Liver (tissue), 9 donors: ENCODE measurements around the gene ARPC3. TPM values are rescaled to one million over a fixed set of nuclear protein-coding genes. Genes with fewer than 3 reads are reported as not detected.
"Not testable (repeated sequence)": the region's sequence is repeated elsewhere in the genome, so short reads cannot be mapped to it uniquely, and the experiment has no call there.

Experiments
- DNase-seq: peaks from one replicate; pipeline ENCODE4 v3.0.0-alpha.2; 2017; ENCODE audit warnings: low spot score
- H3K27ac ChIP-seq, 2 donors: one replicate each; pipeline ENCODE4 v1.7.0; 2013; ENCODE audit warnings: inconsistent platforms in 2 of 2, low read length in 2 of 2, control low read depth in 1 of 2, low read depth in 1 of 2, mild to moderate bottlenecking in 1 of 2
- H3K27me3 ChIP-seq, 4 donors: one replicate each; pipeline versions ENCODE4 v1.6.1 to v1.7.0; 2013; ENCODE audit warnings: low read length in 3 of 4, inconsistent platforms in 1 of 4, mild to moderate bottlenecking in 1 of 4, moderate library complexity in 1 of 4; ENCODE audit not compliant: control insufficient read depth in 4 of 4, insufficient read depth in 4 of 4
- H3K36me3 ChIP-seq, 4 donors: one replicate each; pipeline versions ENCODE4 v1.6.1 to v1.7.0; 2013; ENCODE audit warnings: low read length in 3 of 4, mild to moderate bottlenecking in 3 of 4, low read depth in 1 of 4, moderate library complexity in 1 of 4; ENCODE audit not compliant: control insufficient read depth in 4 of 4, insufficient read depth in 3 of 4
- H3K4me1 ChIP-seq, 4 donors: one replicate each; pipeline versions ENCODE4 v1.6.1 to v1.7.0; 2013; ENCODE audit warnings: low read length in 3 of 4, mild to moderate bottlenecking in 3 of 4, moderate library complexity in 1 of 4; ENCODE audit not compliant: control insufficient read depth in 4 of 4, insufficient read depth in 4 of 4
- H3K4me3 ChIP-seq, 3 donors: one replicate each; pipeline versions ENCODE4 v1.6.1 to v1.7.0; 2013; ENCODE audit warnings: low read length in 3 of 3, control low read depth in 1 of 3, low read depth in 1 of 3, mild to moderate bottlenecking in 1 of 3
- H3K9ac ChIP-seq, 2 donors: one replicate each; pipeline ENCODE4 v1.7.0; 2013; ENCODE audit warnings: low read length in 2 of 2, mild to moderate bottlenecking in 2 of 2, moderate library complexity in 2 of 2, control low read depth in 1 of 2, low read depth in 1 of 2
- H3K9me3 ChIP-seq, 4 donors: one replicate each; pipeline versions ENCODE4 v1.6.1 to v1.7.0; 2013; ENCODE audit warnings: low read length in 3 of 4; ENCODE audit not compliant: control insufficient read depth in 4 of 4
- ATF3 ChIP-seq: IDR thresholded peaks from 2 replicates; pipeline ENCODE4 v1.6.1; 2016; ENCODE audit warnings: antibody characterized with exemption
- EGR1 ChIP-seq, 2 donors: IDR thresholded peaks; 2 replicates each; pipeline ENCODE4 v1.6.1; 2016 to 2018; ENCODE audit warnings: antibody characterized with exemption in 2 of 2, low read depth in 2 of 2
- FOXA1 ChIP-seq: IDR thresholded peaks from 2 replicates; pipeline ENCODE4 v1.6.1; 2016; ENCODE audit warnings: antibody characterized with exemption
- FOXA2 ChIP-seq: IDR thresholded peaks from 2 replicates; pipeline ENCODE4 v1.6.1; 2016; ENCODE audit warnings: antibody characterized with exemption
- GABPA ChIP-seq, 2 donors: IDR thresholded peaks in 1 of 2; conservative IDR thresholded peaks in 1 of 2; 2 replicates each; pipeline ENCODE4 v1.6.1; 2016; ENCODE audit warnings: antibody characterized with exemption in 2 of 2, mild to moderate bottlenecking in 1 of 2, moderate library complexity in 1 of 2
- HNF4A ChIP-seq, 2 donors: conservative IDR thresholded peaks; 2 replicates each; pipeline ENCODE4 v1.6.1; 2016; ENCODE audit warnings: antibody characterized with exemption in 2 of 2, mild to moderate bottlenecking in 2 of 2
- HNF4G ChIP-seq: IDR thresholded peaks from 2 replicates; pipeline ENCODE4 v1.6.1; 2016; ENCODE audit warnings: antibody characterized with exemption
- JUND ChIP-seq, 2 donors: IDR thresholded peaks; 2 replicates each; pipeline ENCODE4 v1.6.1; 2016; ENCODE audit warnings: antibody characterized with exemption in 2 of 2
- NR2F2 ChIP-seq: IDR thresholded peaks from 2 replicates; pipeline ENCODE4 v1.6.1; 2016; ENCODE audit warnings: antibody characterized with exemption
- RAD21 ChIP-seq, 2 donors: IDR thresholded peaks; 2 replicates each; pipeline ENCODE4 v1.6.1; 2016; ENCODE audit warnings: antibody characterized with exemption in 2 of 2, mild to moderate bottlenecking in 2 of 2
- REST ChIP-seq: IDR thresholded peaks from 2 replicates; pipeline ENCODE4 v1.6.1; 2016; ENCODE audit warnings: antibody characterized with exemption, mild to moderate bottlenecking
- RXRA ChIP-seq, 2 donors: IDR thresholded peaks; 2 replicates each; pipeline ENCODE4 v1.6.1; 2017 to 2018; ENCODE audit warnings: antibody characterized with exemption in 2 of 2, mild to moderate bottlenecking in 1 of 2
- SP1 ChIP-seq: IDR thresholded peaks from 2 replicates; pipeline ENCODE4 v1.6.1; 2018; ENCODE audit warnings: antibody characterized with exemption, mild to moderate bottlenecking
- TAF1 ChIP-seq: conservative IDR thresholded peaks from 2 replicates; pipeline ENCODE4 v1.6.1; 2016; ENCODE audit warnings: antibody characterized with exemption, mild to moderate bottlenecking
- YY1 ChIP-seq: IDR thresholded peaks from 2 replicates; pipeline ENCODE4 v1.6.1; 2016; ENCODE audit warnings: antibody characterized with exemption, mild to moderate bottlenecking
- WGBS: extraction: QIAGEN DNeasy Blood & Tissue Kit; methylation state at CpG from one replicate; pipeline ENCODE4 v1.1.7; 2013; 5-methylcytosine and 5-hydroxymethylcytosine counted together
- polyA plus RNA-seq, 2 donors: library from polyadenylated mRNA; stranded (reverse) in 1 of 2; unstranded in 1 of 2; fragments of 200-250 nt in 1 of 2; fragments of >200 nt in 1 of 2; fragmentation: Nextera tagmentation in 1 of 2; extraction: Ambion mirVana in 1 of 2; gene quantifications; one replicate each; pipeline versions ENCODE4 v1.2.1 to v1.2.3, GENCODE V29; 2013 to 2015
- total RNA-seq, 2 donors: library from RNA; depleted of rRNA; stranded (reverse); fragments of >200 nt; gene quantifications; one replicate each; pipeline ENCODE4 v1.2.3, GENCODE V29; 2014
- TF ChIP-seq, protein P1 (sequence below): fragments of 150-350 bp; IDR thresholded peaks from 2 replicates; pipeline ENCODE4 v1.5.1; 2017; ENCODE audit warnings: improper control_type of control experiment, low read depth, low read length; ENCODE audit not compliant: missing input control
- donor health status: healthy.
- donor health status: healthy.
- donor health status: healthy.
- donor health status: healthy.
- donor health status: healthy.

The ARPC3 gene
- total and polyA plus RNA-seq, 4 donors = 86.2 to 140 (median 115) TPM

GRCh38 chr12:110467847-110468213, 17.7 kb upstream of the ARPC3 start:
- H3K4me1 ChIP-seq = peaks cover 0 to 27% (median 21%) of the 10 kb centered on the region in 4 donors
- no peak for DNase-seq
- TF ChIP-seq EGR1 (IDR thresholded peaks at IDR 0.05; ENCODE audit: low read depth in 2 of 2) (no peak), NR2F2 (no peak), ATF3 (no peak)
- TF ChIP-seq, protein P1, sequence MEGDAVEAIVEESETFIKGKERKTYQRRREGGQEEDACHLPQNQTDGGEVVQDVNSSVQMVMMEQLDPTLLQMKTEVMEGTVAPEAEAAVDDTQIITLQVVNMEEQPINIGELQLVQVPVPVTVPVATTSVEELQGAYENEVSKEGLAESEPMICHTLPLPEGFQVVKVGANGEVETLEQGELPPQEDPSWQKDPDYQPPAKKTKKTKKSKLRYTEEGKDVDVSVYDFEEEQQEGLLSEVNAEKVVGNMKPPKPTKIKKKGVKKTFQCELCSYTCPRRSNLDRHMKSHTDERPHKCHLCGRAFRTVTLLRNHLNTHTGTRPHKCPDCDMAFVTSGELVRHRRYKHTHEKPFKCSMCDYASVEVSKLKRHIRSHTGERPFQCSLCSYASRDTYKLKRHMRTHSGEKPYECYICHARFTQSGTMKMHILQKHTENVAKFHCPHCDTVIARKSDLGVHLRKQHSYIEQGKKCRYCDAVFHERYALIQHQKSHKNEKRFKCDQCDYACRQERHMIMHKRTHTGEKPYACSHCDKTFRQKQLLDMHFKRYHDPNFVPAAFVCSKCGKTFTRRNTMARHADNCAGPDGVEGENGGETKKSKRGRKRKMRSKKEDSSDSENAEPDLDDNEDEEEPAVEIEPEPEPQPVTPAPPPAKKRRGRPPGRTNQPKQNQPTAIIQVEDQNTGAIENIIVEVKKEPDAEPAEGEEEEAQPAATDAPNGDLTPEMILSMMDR = no peak
- peaks cover 0 to 7% (median 6%) of the 10 kb centered on the region in 4 donors for H3K36me3 ChIP-seq
- no peaks in the 10 kb centered on the region for H3K9me3 ChIP-seq
- under 1% methylated on average over 15 of the region's 15 CpGs for WGBS
- H3K27me3 ChIP-seq = no peaks in the 10 kb centered on the region
- H3K4me3 ChIP-seq = peak overlapping the region; percentile 71 to 99 (median 90)
- H3K27ac ChIP-seq = peak overlapping the region; percentile 79 to 95
- H3K9ac ChIP-seq = peak overlapping the region; percentile 77 to 93

DNA sequence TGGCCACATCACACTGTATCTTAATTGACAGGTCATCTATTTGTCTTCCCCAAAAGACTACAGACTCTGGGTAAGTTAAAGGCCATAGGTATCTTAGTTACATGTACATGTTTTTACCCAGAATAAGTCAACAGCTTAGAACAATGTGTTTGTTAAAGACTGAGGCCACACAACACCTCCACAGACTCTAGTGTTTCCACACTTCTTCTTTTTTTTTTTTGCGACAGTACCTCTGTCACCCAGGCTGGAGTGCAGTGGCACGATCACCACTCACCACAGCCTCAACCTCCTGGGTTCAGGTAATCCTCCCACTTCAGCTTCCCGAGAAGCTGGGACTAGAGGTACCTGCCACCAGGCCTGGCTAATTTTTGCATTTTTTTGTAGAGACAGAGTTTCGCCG, 16.7 kb upstream of the ARPC3 start:
- H3K4me3 ChIP-seq = no peak overlapping the region
- 68% methylated on average over 5 of the region's 5 CpGs for WGBS
- peaks cover 0 to 27% (median 21%) of the 10 kb centered on the region in 4 donors for H3K4me1 ChIP-seq
- H3K9ac ChIP-seq = no peak overlapping the region
- no peaks in the 10 kb centered on the region for H3K27me3 ChIP-seq
- DNase-seq = no peak
- no peaks in the 10 kb centered on the region for H3K9me3 ChIP-seq
- no peak overlapping the region for H3K27ac ChIP-seq
- TF ChIP-seq RXRA (IDR thresholded peaks at IDR 0.05) = no peak
- no peak for TF ChIP-seq FOXA2
- no peak for TF ChIP-seq REST
- TF ChIP-seq GABPA (IDR thresholded peaks at IDR 0.05 in 1 of 2, conservative IDR thresholded peaks at IDR 0.05 in 1 of 2) = no peak
- no peak for TF ChIP-seq TAF1
- TF ChIP-seq FOXA1 = no peak
- no peak for TF ChIP-seq ATF3
- TF ChIP-seq RAD21 (IDR thresholded peaks at IDR 0.05) = no peak
- TF ChIP-seq HNF4A (conservative IDR thresholded peaks at IDR 0.05) = no peak
- TF ChIP-seq NR2F2 = no peak
- TF ChIP-seq SP1 = no peak
- TF ChIP-seq EGR1 (IDR thresholded peaks at IDR 0.05; ENCODE audit: low read depth in 2 of 2) = no peak
- TF ChIP-seq, protein P1 = no peak
- no peak for TF ChIP-seq YY1
- no peak for TF ChIP-seq JUND (IDR thresholded peaks at IDR 0.05)
- TF ChIP-seq HNF4G = no peak
- peaks cover 0 to 9% (median 6%) of the 10 kb centered on the region in 4 donors for H3K36me3 ChIP-seq

DNA sequence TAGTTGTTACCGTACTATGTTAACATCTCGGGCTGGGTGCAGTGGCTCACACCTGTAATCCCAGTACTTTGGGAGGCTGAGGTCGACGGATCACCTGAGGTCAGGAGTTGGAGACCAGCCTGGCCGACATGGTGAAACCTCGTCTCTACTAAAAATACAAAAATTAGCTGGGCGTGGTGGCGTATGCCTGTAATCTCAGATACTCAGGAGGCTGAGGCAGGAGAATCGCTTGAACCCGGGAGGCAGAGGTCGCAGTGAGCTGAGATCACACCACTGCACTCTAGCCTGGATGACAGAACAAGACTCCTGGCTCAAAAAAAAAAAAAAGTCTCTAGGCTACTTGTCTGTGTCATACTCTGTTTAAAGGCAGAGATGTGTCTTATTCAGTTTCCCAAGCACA, 15.6 kb upstream of the ARPC3 start:
- peaks cover 0 to 27% (median 21%) of the 10 kb centered on the region in 4 donors for H3K4me1 ChIP-seq
- H3K27me3 ChIP-seq, H3K36me3 ChIP-seq, H3K9me3 ChIP-seq, H3K4me3 ChIP-seq, H3K27ac ChIP-seq, H3K9ac ChIP-seq, DNase-seq: not testable (repeated sequence)
- 92% methylated on average over 11 of the region's 11 CpGs for WGBS
